ENCODE data around the gene CCDC18.

CCDC18 gene, protein sequence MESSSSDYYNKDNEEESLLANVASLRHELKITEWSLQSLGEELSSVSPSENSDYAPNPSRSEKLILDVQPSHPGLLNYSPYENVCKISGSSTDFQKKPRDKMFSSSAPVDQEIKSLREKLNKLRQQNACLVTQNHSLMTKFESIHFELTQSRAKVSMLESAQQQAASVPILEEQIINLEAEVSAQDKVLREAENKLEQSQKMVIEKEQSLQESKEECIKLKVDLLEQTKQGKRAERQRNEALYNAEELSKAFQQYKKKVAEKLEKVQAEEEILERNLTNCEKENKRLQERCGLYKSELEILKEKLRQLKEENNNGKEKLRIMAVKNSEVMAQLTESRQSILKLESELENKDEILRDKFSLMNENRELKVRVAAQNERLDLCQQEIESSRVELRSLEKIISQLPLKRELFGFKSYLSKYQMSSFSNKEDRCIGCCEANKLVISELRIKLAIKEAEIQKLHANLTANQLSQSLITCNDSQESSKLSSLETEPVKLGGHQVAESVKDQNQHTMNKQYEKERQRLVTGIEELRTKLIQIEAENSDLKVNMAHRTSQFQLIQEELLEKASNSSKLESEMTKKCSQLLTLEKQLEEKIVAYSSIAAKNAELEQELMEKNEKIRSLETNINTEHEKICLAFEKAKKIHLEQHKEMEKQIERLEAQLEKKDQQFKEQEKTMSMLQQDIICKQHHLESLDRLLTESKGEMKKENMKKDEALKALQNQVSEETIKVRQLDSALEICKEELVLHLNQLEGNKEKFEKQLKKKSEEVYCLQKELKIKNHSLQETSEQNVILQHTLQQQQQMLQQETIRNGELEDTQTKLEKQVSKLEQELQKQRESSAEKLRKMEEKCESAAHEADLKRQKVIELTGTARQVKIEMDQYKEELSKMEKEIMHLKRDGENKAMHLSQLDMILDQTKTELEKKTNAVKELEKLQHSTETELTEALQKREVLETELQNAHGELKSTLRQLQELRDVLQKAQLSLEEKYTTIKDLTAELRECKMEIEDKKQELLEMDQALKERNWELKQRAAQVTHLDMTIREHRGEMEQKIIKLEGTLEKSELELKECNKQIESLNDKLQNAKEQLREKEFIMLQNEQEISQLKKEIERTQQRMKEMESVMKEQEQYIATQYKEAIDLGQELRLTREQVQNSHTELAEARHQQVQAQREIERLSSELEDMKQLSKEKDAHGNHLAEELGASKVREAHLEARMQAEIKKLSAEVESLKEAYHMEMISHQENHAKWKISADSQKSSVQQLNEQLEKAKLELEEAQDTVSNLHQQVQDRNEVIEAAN (N-terminal part only)

DNA sequence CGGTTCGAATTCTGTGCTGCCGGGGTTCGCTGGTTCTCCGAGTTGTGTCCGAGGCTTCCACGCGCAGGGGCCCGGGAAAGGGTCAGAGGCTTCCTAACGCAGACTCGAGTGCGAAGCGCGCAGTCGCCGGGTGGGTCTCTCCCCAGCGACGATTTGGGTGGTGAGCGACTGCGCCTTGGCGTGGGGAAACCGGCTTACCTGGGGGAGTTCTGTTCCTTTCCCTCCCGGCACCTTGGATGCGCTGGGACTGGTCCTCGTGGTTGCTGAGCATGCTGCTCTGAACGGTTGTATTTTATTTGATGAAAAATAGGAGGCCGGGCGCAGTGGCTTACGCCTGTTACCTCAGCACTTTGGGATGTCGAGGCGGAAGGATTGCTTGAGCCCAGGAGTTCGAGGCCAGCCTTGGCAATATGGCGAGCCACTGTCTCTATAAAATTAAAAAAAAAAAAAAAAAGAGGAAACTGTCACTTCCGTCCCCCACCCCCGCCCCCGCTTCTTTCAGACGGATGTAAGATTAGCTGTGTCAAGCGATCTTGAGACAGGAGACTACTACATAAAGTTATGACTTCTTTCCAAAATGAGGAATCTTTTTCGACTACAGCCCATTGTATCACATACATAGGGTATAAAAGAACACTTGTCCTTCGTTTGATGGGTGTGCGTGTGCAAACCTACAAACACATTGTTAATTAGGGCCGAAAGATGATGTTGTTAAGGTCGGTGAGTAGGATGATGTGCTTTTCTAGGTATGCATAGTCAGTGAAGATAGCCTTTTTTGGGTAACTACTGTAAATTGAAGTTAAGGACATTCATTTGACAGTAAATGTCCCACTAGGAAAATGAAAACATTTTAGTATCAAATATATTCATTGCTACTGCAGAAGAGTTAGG is at the start of gene CCDC18:
Gene CCDC18 (plus strand): TSS at position 2 of the 891 bp plus-strand sequence. CDS start 2,638 bp downstream, outside the sequence.
- no peak for TF ChIP-seq GATA2 (IDR thresholded peaks at IDR 0.05; ENCODE audit: low read depth, low read length)
- TF ChIP-seq GATA3 (IDR thresholded peaks at IDR 0.05; ENCODE audit: low read depth, low read length), result no peak

GRCh38 chr1:93132638-93133037 is 47.9 kb upstream of the CCDC18 start:
- TF ChIP-seq GATA3 (IDR thresholded peaks at IDR 0.05; ENCODE audit: low read depth, low read length) (no peak), GATA2 (IDR thresholded peaks at IDR 0.05; ENCODE audit: low read depth, low read length) (no peak)

- no peak for TF ChIP-seq GATA3 (IDR thresholded peaks at IDR 0.05; ENCODE audit: low read depth, low read length)
- TF ChIP-seq GATA2 (IDR thresholded peaks at IDR 0.05; ENCODE audit: low read depth, low read length), result no peak
These were observed 44.1 kb upstream of the CCDC18 start for GRCh38 chr1:93136445-93136844.

GRCh38 chr1:93137604-93138292 is 42.8 kb upstream of the CCDC18 start:
- TF ChIP-seq GATA2 (IDR thresholded peaks at IDR 0.05; ENCODE audit: low read depth, low read length) (no peak), GATA3 (IDR thresholded peaks at IDR 0.05; ENCODE audit: low read depth, low read length) (no peak)

DNA sequence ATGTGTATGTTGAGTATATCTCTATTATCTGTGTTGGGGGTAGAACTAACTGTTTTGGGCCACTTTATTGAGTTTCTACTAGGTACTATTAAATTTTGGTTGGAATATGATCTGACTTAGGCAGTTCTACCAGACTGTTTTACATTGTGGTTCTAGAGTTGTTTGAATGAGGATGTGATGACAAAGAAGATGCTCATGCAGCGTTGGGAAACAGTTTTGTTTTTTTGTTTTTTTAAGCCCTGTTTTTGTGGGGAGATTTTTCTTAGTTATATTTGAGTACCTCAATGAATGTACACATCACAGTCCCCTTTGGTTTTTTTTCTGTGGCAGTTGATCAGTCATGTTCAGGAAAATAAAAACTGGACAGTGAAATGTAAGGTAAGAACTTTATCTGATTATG is 40.4 kb upstream of the CCDC18 start:
- TF ChIP-seq GATA2 (IDR thresholded peaks at IDR 0.05; ENCODE audit: low read depth, low read length) (no peak), GATA3 (IDR thresholded peaks at IDR 0.05; ENCODE audit: low read depth, low read length) (no peak)

- TF ChIP-seq GATA3 (IDR thresholded peaks at IDR 0.05; ENCODE audit: low read depth, low read length) (no peak), GATA2 (IDR thresholded peaks at IDR 0.05; ENCODE audit: low read depth, low read length) (no peak)
These were observed 38.4 kb upstream of the CCDC18 start for GRCh38 chr1:93142161-93142560.

DNA sequence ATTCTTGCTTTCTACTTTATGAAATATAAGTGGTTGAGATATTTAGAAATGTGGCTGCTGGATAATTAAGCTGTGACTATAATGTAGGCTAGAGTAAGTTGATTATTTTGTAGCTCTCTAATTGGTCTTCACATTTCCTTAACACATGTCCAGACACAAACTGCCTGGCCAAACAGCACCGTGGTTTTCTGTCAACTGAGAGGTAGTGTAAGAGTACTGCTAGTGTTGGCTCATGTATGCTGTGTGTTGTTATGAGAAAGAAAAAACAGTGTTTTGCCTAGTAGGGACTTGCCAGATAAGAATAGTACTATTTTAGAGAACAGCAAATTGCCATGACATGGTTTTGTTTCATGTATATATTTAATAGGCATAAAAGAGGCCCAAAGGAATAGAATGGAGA is 37.4 kb upstream of the CCDC18 start:
- TF ChIP-seq GATA2 (IDR thresholded peaks at IDR 0.05; ENCODE audit: low read depth, low read length) (no peak), GATA3 (IDR thresholded peaks at IDR 0.05; ENCODE audit: low read depth, low read length) (no peak)

DNA sequence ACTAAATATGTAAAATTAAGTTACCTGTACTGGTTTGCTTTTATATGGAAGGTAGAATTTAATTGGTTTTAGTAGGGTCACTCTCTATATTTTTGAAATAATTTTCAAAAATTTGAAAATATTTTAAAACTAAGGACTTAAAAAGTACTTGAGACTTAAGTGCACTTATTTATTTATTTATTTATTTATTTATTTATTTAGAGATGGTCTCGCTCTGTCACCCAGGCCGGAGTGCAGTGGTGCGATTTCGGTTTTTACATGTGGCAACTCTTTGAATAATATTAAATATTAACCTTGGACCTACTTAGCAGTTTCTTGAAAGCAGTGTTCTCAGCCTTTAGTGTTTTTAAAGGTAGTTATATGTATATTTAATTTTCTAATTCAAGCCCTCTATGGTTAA is 36.8 kb upstream of the CCDC18 start:
- TF ChIP-seq GATA2 (IDR thresholded peaks at IDR 0.05; ENCODE audit: low read depth, low read length), result no peak
- TF ChIP-seq GATA3 (IDR thresholded peaks at IDR 0.05; ENCODE audit: low read depth, low read length), result no peak

- TF ChIP-seq GATA3 (IDR thresholded peaks at IDR 0.05; ENCODE audit: low read depth, low read length) (no peak), GATA2 (IDR thresholded peaks at IDR 0.05; ENCODE audit: low read depth, low read length) (no peak)
These were observed 32.5 kb upstream of the CCDC18 start for GRCh38 chr1:93148001-93148400.

DNA sequence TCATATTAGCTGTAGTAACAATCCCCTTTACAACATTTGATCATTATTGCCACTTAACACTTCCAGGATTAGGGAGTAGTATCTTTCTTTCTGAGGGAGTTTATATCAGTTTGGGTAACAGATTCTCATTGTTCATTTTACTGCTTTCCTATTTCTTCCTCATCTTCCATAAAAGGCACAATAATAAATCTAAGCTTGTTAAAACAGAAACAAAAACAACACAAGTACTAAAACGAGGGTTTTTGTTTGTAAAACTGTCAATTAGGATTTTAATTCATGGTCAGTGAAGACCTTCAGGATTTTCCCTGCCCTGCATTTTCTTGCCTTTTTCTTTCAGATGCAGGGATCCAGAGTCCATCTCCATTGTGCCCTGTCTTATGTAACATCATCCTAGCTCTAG is 29.8 kb upstream of the CCDC18 start:
- no peak for TF ChIP-seq GATA2 (IDR thresholded peaks at IDR 0.05; ENCODE audit: low read depth, low read length)
- TF ChIP-seq GATA3 (IDR thresholded peaks at IDR 0.05; ENCODE audit: low read depth, low read length), result no peak

DNA sequence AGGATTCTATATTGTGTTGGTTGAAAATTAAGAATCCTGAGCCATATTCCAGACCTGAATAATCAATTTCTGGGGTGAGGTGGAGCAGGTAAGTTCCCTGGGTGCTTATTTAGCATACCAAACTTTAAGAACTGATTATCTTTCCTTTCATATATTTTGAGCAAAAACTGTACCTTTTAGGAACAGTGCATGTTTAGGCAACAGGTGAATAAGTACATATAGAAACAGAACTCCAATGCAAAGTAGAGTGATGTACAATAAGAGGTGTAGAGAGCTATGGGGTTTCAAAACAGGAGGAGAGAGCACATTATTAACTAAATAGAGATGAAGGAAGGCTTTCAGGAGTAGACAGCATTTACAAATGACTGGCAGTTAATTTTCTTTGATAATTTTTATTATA is 29.1 kb upstream of the CCDC18 start:
- TF ChIP-seq GATA2 (IDR thresholded peaks at IDR 0.05; ENCODE audit: low read depth, low read length) (no peak), GATA3 (IDR thresholded peaks at IDR 0.05; ENCODE audit: low read depth, low read length) (no peak)

GRCh38 chr1:93152835-93153234 is 27.7 kb upstream of the CCDC18 start:
- TF ChIP-seq GATA3 (IDR thresholded peaks at IDR 0.05; ENCODE audit: low read depth, low read length) (no peak), GATA2 (IDR thresholded peaks at IDR 0.05; ENCODE audit: low read depth, low read length) (no peak)
